HepG2 (cell line): Measurements from ENCODE around the gene C2orf78. TPM values are rescaled to one million over a fixed set of nuclear protein-coding genes. Genes with fewer than 3 reads are reported as not detected.
A peak's percentile ranks its signal among the peaks of the same experiment; 100 is the strongest.

Experiments used
- ATF7-NPFF ChIP-seq: sonication (generic); formaldehyde crosslinking; IDR thresholded peaks from 2 replicates; pipeline ENCODE4 v1.8.1; 2023; ENCODE audit warnings: mild to moderate bottlenecking, low read depth, missing genetic modification reagents, moderate library complexity
- DNMT3B ChIP-seq: conservative IDR thresholded peaks from 2 replicates; pipeline ENCODE4 v1.6.1; 2016; ENCODE audit warnings: missing biosample characterization, control low read depth
- GABPA ChIP-seq, 2 experiments: IDR thresholded peaks; 2 replicates each; pipeline ENCODE4 v1.6.1; 2011 to 2016; ENCODE audit warnings: low read depth in 2 of 2, low read length in 1 of 2, missing biosample characterization in 1 of 2, missing genetic modification characterization in 1 of 2
- GATAD1 ChIP-seq: IDR thresholded peaks from 2 replicates; pipeline ENCODE4 v1.6.1; 2016; ENCODE audit warnings: missing genetic modification reagents, missing compliant biosample characterization
- KAT8 ChIP-seq: IDR thresholded peaks from 2 replicates; pipeline ENCODE4 v1.6.1; 2016; ENCODE audit warnings: missing genetic modification reagents, missing compliant biosample characterization
- MATR3 ChIP-seq: sonication (generic); formaldehyde crosslinking; IDR thresholded peaks from 2 replicates; pipeline ENCODE4 v1.4.0; 2020; ENCODE audit warnings: missing genetic modification reagents
- MNT ChIP-seq: fragments of 450-650 bp; IDR thresholded peaks from 2 replicates; pipeline ENCODE4 v1.6.1; 2016
- NCOA5 ChIP-seq: sonication (generic); formaldehyde crosslinking; IDR thresholded peaks from 2 replicates; pipeline ENCODE4 v1.4.0; 2020; ENCODE audit warnings: missing genetic modification reagents
- TFE3 ChIP-seq: IDR thresholded peaks from 2 replicates; pipeline ENCODE4 v1.6.1; 2016
- TOPORS ChIP-seq: sonication (generic); formaldehyde crosslinking; IDR thresholded peaks from 2 replicates; pipeline ENCODE4 v1.8.0; 2023; ENCODE audit warnings: mild to moderate bottlenecking, missing genetic modification reagents
- ZFAT ChIP-seq: sonication (generic); formaldehyde crosslinking; conservative IDR thresholded peaks from 2 replicates; pipeline ENCODE4 v1.8.1; 2023; ENCODE audit warnings: missing genetic modification reagents, inconsistent platforms
- ZFP41 ChIP-seq: sonication (generic); formaldehyde crosslinking; IDR thresholded peaks from 2 replicates; pipeline ENCODE4 v1.4.0; 2020; ENCODE audit warnings: mild to moderate bottlenecking, missing genetic modification reagents, borderline replicate concordance
- ZFP90 ChIP-seq: sonication (generic); formaldehyde crosslinking; IDR thresholded peaks from 2 replicates; pipeline ENCODE4 v1.8.0; 2022; ENCODE audit warnings: missing genetic modification reagents, mild to moderate bottlenecking, inconsistent platforms, borderline replicate concordance
- ZFY ChIP-seq: sonication (generic); formaldehyde crosslinking; IDR thresholded peaks from 2 replicates; pipeline ENCODE4 v1.4.0; 2020; ENCODE audit warnings: missing genetic modification reagents
- ZNF225 ChIP-seq: sonication (generic); formaldehyde crosslinking; IDR thresholded peaks from 2 replicates; pipeline ENCODE4 v1.4.0; 2020; ENCODE audit warnings: mild to moderate bottlenecking, missing genetic modification reagents
- ZNF609 ChIP-seq: sonication (generic); formaldehyde crosslinking; IDR thresholded peaks from 2 replicates; pipeline ENCODE4 v1.4.0; 2020; ENCODE audit warnings: mild to moderate bottlenecking, missing genetic modification reagents, borderline replicate concordance
- ZNF629 ChIP-seq: sonication (generic); formaldehyde crosslinking; conservative IDR thresholded peaks from 2 replicates; pipeline ENCODE4 v1.5.0; 2020; ENCODE audit warnings: missing genetic modification reagents
- ZXDC ChIP-seq: sonication (generic); formaldehyde crosslinking; IDR thresholded peaks from 2 replicates; pipeline ENCODE4 v1.5.0; 2020; ENCODE audit warnings: mild to moderate bottlenecking, missing genetic modification reagents
- polyA plus RNA-seq, 8 experiments: library from polyadenylated mRNA; depleted of rRNA in 3 of 8; stranded (reverse) in 7 of 8; unstranded in 1 of 8; fragments of >200 nt; fragmentation: Illumina TruSeq in 4 of 8; extraction: Trizol in 4 of 8; gene quantifications; 2 replicates each; pipeline versions ENCODE4 v1.2.1 to v1.2.3, GENCODE V29; 2011 to 2016; ENCODE audit warnings: low read depth in 4 of 8, missing spikeins in 1 of 8, mixed read lengths in 1 of 8; ENCODE audit not compliant: insufficient read depth in 1 of 8
- total RNA-seq, 5 experiments: library from RNA; depleted of rRNA; stranded (reverse); fragments of >200 nt; fragmentation: Illumina TruSeq; extraction: Trizol; gene quantifications; 2 replicates each; pipeline ENCODE4 v1.2.3, GENCODE V29; 2016; ENCODE audit warnings: low read depth in 1 of 5

C2orf78 gene
- total and polyA plus RNA-seq, 2 of the 13 experiments (the other 11 are each of a cell fraction or from before 2014, with no cell fraction given), result not detected

GRCh38 chr2:73736855-73737779 is 46.9 kb upstream of the C2orf78 start, which contains the start of gene TPRKB (continued):
- TF ChIP-seq KAT8 (CRISPR knock-in tag) (peak; percentile 100), TFE3 (CRISPR knock-in tag) (peak; percentile 59), GATAD1 (CRISPR knock-in tag) (peak; percentile 98), ZXDC (CRISPR knock-in tag) (peak; percentile 94), ZFAT (no peak), MATR3 (CRISPR knock-in tag) (no peak), TOPORS (peak; percentile 65; the same call in 1 of the 2 replicates), ATF7-NPFF (CRISPR knock-in tag) (peak; percentile 47), ZNF629 (CRISPR knock-in tag) (no peak), GABPA (IDR thresholded peaks at IDR 0.05; ENCODE audit: low read depth, low read length) (peak; percentile 98), GABPA (CRISPR knock-in tag; IDR thresholded peaks at IDR 0.05; ENCODE audit: low read depth) (peak; percentile 99), MNT (peak; percentile 38; the same call in 1 of the 2 replicates), ZFP90 (CRISPR knock-in tag) (no peak; the same call in 1 of the 2 replicates), NCOA5 (CRISPR knock-in tag) (no peak), ZFY (CRISPR knock-in tag) (peak; percentile 71), ZNF609 (CRISPR knock-in tag) (peak; percentile 71; the same call in 1 of the 2 replicates), DNMT3B (no peak), ZFP41 (CRISPR knock-in tag) (peak; percentile 33; the same call in 1 of the 2 replicates), ZNF225 (no peak)
